Aorta (tissue), 5 donors: ENCODE data around the gene RNF112. TPM values are rescaled to one million over a fixed set of nuclear protein-coding genes. Genes with fewer than 3 reads are reported as not detected.

Experiments
- ATAC-seq: fragments of 200-7000 bp; cut with Tn5 transposase; one replicate; pipeline ENCODE4 v1.9.1; 2022; ENCODE audit warnings: moderate library complexity; ENCODE audit not compliant: low FRiP score
- DNase-seq, 2 donors: peaks; one replicate each; pipeline ENCODE4 v3.0.0-alpha.2; 2020
- H3K27ac ChIP-seq, 2 donors: one replicate each; pipeline ENCODE4 v1.5.1; 2013; ENCODE audit warnings: low read length in 2 of 2, mild to moderate bottlenecking in 2 of 2, moderate library complexity in 2 of 2, control low read depth in 1 of 2, inconsistent platforms in 1 of 2, low read depth in 1 of 2
- H3K27me3 ChIP-seq, 2 donors: one replicate each; pipeline ENCODE4 v1.6.1; 2013; ENCODE audit warnings: control low read depth in 1 of 2, low read length in 1 of 2, mild to moderate bottlenecking in 1 of 2, moderate library complexity in 1 of 2; ENCODE audit not compliant: insufficient read depth in 2 of 2, control insufficient read depth in 1 of 2
- H3K36me3 ChIP-seq, 2 donors: one replicate each; pipeline ENCODE4 v1.6.1; 2013; ENCODE audit warnings: control low read depth in 1 of 2, low read length in 1 of 2, mild to moderate bottlenecking in 1 of 2; ENCODE audit not compliant: insufficient read depth in 2 of 2, control insufficient read depth in 1 of 2
- H3K4me1 ChIP-seq, 2 donors: one replicate each; pipeline ENCODE4 v1.6.1; 2013; ENCODE audit warnings: low read length in 2 of 2, control low read depth in 1 of 2, mild to moderate bottlenecking in 1 of 2, moderate library complexity in 1 of 2; ENCODE audit not compliant: insufficient read depth in 2 of 2, control insufficient read depth in 1 of 2
- H3K4me3 ChIP-seq, 2 donors: one replicate each; pipeline ENCODE4 v1.5.1; 2013; ENCODE audit warnings: low read length in 2 of 2, control low read depth in 1 of 2, mild to moderate bottlenecking in 1 of 2
- H3K9me3 ChIP-seq: one replicate; pipeline ENCODE4 v1.6.1; 2013; ENCODE audit warnings: mild to moderate bottlenecking, low read length; ENCODE audit not compliant: control insufficient read depth
- WGBS, 2 donors: extraction: QIAGEN DNeasy Blood & Tissue Kit; methylation state at CpG; one replicate each; pipeline ENCODE4 v1.1.7; 2013; 5-methylcytosine and 5-hydroxymethylcytosine counted together
- intact Hi-C, 2 donors: fragments of 100-400 bp; cut with DNase I; formaldehyde crosslinking; loops; one replicate each; pipeline versions ENCODE4 v1.14.2 to v1.15.0; 2022
- polyA plus RNA-seq, 2 donors: library from polyadenylated mRNA; stranded (reverse); fragments of 200-250 nt; gene quantifications; one replicate each; pipeline ENCODE4 v1.2.3, GENCODE V29; 2013
- total RNA-seq, 2 donors: library from RNA; stranded (reverse); fragmentation: NEBNext Ultra II Directional; extraction: Animal tissue kit (Norgen Biotek cat#: 25700); gene quantifications; one replicate each; pipeline ENCODE4 v1.2.1, GENCODE V29; 2021
- donor health status: healthy with polysubstance abuse.
- donor health status: Bipolar disorder and iron deficiency.
- donor health status: DM: no; HTN: no; CAD: no.
- donor health status: DM: no; HTN: no; CAD: no.
- donor health status: DM: yes; HTN: yes; CAD: no.

RNF112 gene
- total and polyA plus RNA-seq, 4 donors = 5.1 to 9.9 (median 6.5) TPM

DNA sequence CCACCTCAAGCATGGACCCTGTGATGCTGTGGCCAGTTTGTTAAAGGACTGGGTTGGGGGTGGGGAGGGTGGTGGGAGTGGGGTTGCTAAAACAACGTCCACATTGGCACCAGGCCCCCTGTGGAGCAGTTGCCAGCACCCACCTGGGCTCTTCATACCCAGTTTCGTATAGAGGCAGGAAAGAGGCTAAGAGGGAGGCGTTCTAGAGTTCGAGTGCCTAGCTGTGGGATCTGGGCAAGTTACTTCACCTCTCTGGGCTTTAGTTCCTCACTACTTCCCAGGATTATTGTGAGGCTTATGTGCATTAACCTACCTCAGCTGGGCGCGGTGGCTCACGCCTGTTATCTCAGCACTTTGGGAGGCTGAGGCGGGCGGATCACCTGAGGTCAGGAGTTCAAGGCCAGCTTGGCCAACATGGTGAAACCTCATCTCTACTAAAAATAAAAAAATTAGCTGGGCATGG is 25.5 kb upstream of the RNF112 start:
- Histone ChIP-seq H3K36me3 (peaks cover 0 to 5% of the 10 kb centered on the region in 2 donors), H3K27ac (peak overlapping the region; percentile 68 to 79), H3K9me3 (no peaks in the 10 kb centered on the region), H3K4me1 (peaks cover 0 to 13% of the 10 kb centered on the region in 2 donors), H3K4me3 (no peak overlapping the region), H3K27me3 (no peaks in the 10 kb centered on the region)
- no peak for ATAC-seq
- 29 to 41% methylated on average over 9 of the region's 9 CpGs for WGBS, 2 donors
- intact Hi-C loops = no loop called here
- DNase-seq = peak; percentile 39 to 66

DNA sequence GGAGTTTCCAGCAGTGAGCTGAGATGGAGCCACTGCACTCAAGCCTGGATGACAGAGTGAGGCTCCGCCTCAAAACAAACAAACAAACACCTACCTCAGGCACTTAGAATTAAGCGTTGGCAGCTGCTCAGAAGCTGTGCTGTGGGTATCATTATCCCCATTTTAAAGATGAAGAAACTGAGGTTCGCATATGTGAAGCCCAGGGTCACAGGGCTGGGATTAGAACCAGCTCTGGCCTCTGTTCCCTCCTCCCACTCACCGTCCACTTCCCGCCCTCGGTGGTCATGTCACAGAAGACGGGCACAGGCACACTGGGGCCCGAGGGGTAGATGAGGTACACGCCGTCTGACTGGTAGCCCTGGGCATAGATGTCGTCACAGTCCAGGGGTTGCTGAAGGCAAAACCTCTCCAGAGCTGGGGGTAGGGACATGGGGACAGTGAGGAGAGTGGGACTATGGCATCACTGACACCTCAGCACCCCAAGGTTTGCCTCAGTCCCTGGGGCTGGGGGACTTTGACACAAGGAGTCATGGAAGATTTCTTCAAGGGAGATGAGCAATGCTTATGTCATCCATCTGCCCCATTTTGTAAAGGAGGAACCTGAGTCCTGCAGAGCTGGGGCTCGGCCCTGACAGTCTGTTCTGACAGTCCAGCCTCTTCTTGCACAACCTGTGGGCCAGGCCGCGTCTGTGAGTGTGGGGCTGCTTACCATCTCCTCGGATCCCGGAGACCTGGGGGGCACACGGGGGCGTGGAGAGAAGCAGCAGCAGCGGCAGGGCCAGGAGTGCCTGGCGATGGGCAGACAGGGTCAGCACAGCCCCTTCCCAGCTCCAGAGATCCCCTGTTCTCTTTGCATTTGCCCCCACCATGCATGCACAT is 24.7 kb upstream of the RNF112 start:
- DNase-seq = peak; percentile 86 to 87
- 7 to 8% methylated on average over 20 of the region's 20 CpGs for WGBS, 2 donors
- H3K27me3 ChIP-seq = no peaks in the 10 kb centered on the region
- H3K36me3 ChIP-seq = no peaks in the 10 kb centered on the region
- peak overlapping the region; percentile 92 to 98 for H3K27ac ChIP-seq
- H3K4me1 ChIP-seq = peaks cover 0 to 13% of the 10 kb centered on the region in 2 donors
- H3K4me3 ChIP-seq = peak overlapping the region in 1 of 2 donors; percentile 55
- H3K9me3 ChIP-seq = no peaks in the 10 kb centered on the region
- ATAC-seq = peak; percentile 47
- intact Hi-C loops = no loop called here

GRCh38 chr17:19386974-19387920 is 23.8 kb upstream of the RNF112 start, which contains the start of gene MFAP4:
TSS of gene MFAP4 (minus strand) at chr17:19387190. CDS start at chr17:19387155, 35 bp downstream.
- WGBS, 2 donors = 1 to 3% methylated on average over 17 to 22 of the region's 22 CpGs
- peak; percentile 89 to 91 for DNase-seq

DNA sequence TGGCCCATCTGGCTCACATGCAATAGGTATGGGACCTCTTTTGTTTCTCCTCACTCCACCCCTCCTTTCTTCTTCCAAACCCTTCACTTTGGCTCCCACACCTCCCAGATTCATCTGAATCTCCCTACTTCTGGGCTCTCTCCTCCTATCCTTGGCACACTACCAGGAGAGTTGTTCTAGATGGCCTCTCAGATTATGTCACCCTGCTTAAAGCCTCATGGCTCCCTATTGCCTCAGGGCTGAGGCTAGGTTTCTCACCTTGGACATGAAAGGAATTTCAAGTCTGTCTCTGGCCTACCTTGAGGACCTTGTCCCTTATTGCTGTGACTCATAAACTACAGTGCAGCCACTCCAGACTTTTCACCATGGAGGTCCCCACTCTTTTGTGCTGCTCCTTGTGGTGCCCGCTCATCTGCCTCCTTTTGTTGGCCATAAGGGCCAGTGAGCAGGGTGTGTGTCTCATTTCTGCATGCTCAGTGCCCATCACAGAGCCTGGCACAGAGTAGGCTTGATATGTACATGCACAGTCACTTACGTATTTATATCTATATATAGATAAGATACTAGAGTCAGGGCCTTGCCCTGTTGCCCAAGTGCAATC is 23.0 kb upstream of the RNF112 start:
- intact Hi-C loops = no loop called here
- Histone ChIP-seq H3K9me3 (no peaks in the 10 kb centered on the region), H3K27me3 (no peaks in the 10 kb centered on the region), H3K4me1 (peaks cover 3 to 10% of the 10 kb centered on the region in 2 donors), H3K4me3 (no peak overlapping the region), H3K27ac (peak overlapping the region; percentile 92 to 98), H3K36me3 (no peaks in the 10 kb centered on the region)
- ATAC-seq (peak; percentile 26), DNase-seq (peak in 1 of 2 donors; percentile 45)
- 56 to 61% methylated on average over 2 of the region's 2 CpGs for WGBS, 2 donors

More at GRCh38 chr17:19386974-19387920, 23.8 kb upstream of the RNF112 start, which contains the start of gene MFAP4:
- Histone ChIP-seq H3K27ac (peak within 1 kb of the TSS; percentile 92 to 98), H3K4me3 (peak within 1 kb of the TSS in 1 of 2 donors; percentile 55), H3K36me3 (no peaks in the 10 kb centered on the region), H3K4me1 (peaks cover 0 to 12% of the 10 kb centered on the region in 2 donors), H3K9me3 (no peaks in the 10 kb centered on the region), H3K27me3 (no peaks in the 10 kb centered on the region)
- intact Hi-C loops = no loop called here
- ATAC-seq = peak; percentile 81

DNA sequence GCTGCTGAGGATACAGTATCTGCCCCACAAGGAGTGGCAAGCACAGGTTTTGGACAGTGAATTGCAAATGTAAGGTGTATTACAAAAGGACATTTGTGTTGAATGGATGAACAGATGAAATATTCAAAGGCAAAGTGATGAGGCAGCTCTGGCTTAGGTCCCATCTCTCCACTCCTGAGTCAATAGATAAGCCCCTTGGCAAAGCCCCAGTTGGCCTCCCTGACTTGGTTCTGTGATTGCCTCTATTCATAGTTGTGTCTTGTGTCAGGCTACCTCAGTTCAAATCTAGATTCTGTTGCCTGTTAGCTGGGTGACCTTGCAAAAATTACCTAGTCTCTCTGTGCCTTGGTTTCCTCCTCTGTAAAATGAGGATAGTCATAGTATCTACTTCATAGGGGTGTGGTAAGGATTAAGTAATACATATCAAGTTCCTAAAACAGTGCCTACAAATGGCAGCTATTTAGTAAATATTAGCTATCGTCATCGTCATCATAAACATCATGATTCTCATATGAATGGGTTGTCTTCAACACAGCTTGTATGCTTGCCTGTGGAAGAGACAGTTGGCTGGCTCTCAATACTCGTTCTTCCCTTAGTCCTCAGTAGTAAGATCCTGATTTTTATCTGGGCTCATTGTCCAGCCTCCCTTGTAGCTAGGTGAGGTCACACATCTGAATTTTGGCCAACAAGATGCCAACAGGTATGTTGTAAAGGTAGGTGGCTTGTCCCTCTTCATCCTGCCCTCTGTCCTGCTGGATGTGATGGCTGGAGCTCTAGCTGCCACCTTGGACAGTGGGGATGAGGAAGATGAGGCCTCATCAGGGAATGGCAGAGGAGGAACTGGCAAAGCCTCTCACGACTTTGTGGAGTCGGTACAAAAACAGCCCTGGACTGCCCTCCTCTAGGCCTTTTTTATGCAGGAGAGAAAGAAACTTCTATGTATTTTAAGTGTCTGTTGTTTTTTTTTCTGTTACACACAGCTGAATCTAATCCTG is 21.9 kb upstream of the RNF112 start:
- WGBS, 2 donors = 39 to 42% methylated on average over 5 of the region's 5 CpGs
- ATAC-seq (no peak), DNase-seq (peak in 1 of 2 donors; percentile 47)
- intact Hi-C loops = no loop called here
- Histone ChIP-seq H3K36me3 (no peaks in the 10 kb centered on the region), H3K4me3 (no peak overlapping the region), H3K27ac (peak overlapping the region; percentile 79 to 97), H3K9me3 (no peaks in the 10 kb centered on the region), H3K27me3 (no peaks in the 10 kb centered on the region), H3K4me1 (peaks cover 3 to 10% of the 10 kb centered on the region in 2 donors)

DNA sequence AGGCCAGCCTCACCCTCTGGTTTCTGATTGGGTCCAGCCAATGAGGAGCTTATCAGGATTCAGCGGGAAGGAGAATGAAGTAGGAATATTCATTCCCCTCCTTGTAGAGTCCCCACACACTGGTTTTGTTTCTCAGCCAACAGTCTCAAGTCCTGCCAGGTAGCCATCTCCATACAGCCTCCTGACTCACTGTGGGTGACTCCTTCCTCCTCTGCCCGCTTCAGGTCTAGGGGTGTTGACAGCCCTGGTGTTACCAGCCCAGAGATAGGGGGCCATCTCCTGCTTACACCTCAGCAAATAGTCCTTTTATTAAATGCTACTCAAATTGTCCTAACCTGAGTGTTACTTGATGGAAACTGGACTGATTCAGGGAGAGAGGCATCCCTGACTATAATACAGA is 20.1 kb upstream of the RNF112 start:
- peaks cover 3 to 5% of the 10 kb centered on the region in 2 donors for H3K4me1 ChIP-seq
- 79 to 85% methylated on average over 2 of the region's 2 CpGs for WGBS, 2 donors
- H3K27me3 ChIP-seq = no peaks in the 10 kb centered on the region
- H3K4me3 ChIP-seq = no peak overlapping the region
- DNase-seq = no peak
- H3K36me3 ChIP-seq = no peaks in the 10 kb centered on the region
- intact Hi-C loops = no loop called here
- H3K9me3 ChIP-seq = no peaks in the 10 kb centered on the region
- H3K27ac ChIP-seq = peak overlapping the region in 1 of 2 donors; percentile 89
- ATAC-seq = no peak

DNA sequence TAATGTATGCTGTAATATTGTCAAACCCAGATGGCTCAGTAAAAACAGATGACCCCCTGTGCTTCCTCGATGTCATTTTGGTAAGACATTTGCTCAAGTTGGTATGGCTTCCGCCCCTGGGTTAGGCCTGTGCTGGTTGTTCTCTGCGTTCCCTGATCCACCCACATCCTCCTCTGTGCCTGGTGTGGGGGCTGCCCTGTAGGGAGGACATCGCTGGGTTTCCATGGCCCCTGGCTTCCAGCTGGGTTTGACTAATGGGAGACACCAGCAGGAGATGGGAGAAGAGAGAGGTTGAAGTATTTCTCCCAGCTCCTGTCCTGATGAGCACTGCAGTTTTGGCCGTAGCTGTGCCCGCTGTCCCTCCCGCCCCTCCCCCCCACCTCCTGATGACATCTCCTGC is 19.6 kb upstream of the RNF112 start:
- peaks cover 3 to 5% of the 10 kb centered on the region in 2 donors for H3K4me1 ChIP-seq
- DNase-seq (peak in 1 of 2 donors; percentile 47), ATAC-seq (no peak)
- peak overlapping the region in 1 of 2 donors; percentile 89 for H3K27ac ChIP-seq
- intact Hi-C loops = no loop called here
- no peak overlapping the region for H3K4me3 ChIP-seq
- H3K9me3 ChIP-seq = no peaks in the 10 kb centered on the region
- H3K36me3 ChIP-seq = no peaks in the 10 kb centered on the region
- WGBS, 2 donors = 87 to 93% methylated on average over 7 of the region's 7 CpGs
- H3K27me3 ChIP-seq = no peaks in the 10 kb centered on the region
